Body of pancreas (tissue), 4 donors: ENCODE data around the gene ST6GAL1.

Source experiments
- POLR2A ChIP-seq, 3 donors: fragments of 450-650 bp; IDR thresholded peaks; one replicate each; pipeline ENCODE4 v1.6.1; 2016; ENCODE audit warnings: antibody characterized with exemption in 3 of 3, mild to moderate bottlenecking in 2 of 3
- TF ChIP-seq, protein P1 (sequence below), 7 experiments: fragments of 450-650 bp in 4 of 7; fragments of 200-600 bp in 3 of 7; sonication (generic) in 3 of 7; IDR thresholded peaks; one replicate each; pipeline ENCODE4 v1.5.1; 2016 to 2019; ENCODE audit warnings: antibody characterized with exemption in 7 of 7

DNA sequence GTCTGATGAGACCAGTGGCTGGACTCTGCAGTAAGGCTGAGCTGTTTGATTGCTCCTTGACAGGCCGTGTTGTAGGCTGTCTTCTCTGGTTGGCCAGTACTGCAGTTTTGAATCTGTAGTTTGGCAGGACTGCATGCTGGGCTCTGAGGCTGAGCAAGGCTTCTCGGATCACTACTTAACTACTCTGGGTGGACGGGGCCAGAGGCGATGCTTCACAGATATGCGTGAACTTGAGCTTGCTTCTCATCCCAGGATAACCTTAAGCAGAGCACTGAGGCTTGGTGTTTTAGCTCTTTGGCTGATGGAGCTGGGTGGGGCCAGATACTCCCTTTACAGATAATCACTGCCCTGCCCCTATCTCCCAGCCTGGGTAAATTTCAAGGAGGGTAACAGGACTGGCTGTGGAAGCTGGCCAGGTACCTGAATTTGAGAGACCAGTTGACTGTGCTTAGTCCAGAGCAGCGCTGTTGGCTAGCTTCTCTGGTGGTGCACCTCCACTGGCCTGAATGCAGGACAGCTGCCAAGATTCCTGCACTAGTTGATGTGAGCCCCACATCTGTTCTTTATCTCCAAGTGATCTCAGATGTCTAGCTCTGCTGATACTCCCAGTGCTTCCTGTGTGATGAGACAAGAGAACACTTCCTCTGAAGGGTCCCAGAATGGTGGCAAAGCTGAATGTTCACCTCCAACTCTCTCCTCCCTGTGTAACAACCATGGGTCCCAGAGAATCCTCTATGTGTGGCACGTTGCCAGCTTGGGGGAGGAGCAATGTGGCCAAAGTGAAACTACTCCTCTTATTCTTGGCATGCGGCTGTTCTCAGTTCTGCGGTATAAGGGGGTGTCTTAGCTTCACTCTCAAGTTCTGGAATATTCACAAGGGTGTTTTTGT lies 171.1 kb downstream of the ST6GAL1 start:
- TF ChIP-seq, protein P1, sequence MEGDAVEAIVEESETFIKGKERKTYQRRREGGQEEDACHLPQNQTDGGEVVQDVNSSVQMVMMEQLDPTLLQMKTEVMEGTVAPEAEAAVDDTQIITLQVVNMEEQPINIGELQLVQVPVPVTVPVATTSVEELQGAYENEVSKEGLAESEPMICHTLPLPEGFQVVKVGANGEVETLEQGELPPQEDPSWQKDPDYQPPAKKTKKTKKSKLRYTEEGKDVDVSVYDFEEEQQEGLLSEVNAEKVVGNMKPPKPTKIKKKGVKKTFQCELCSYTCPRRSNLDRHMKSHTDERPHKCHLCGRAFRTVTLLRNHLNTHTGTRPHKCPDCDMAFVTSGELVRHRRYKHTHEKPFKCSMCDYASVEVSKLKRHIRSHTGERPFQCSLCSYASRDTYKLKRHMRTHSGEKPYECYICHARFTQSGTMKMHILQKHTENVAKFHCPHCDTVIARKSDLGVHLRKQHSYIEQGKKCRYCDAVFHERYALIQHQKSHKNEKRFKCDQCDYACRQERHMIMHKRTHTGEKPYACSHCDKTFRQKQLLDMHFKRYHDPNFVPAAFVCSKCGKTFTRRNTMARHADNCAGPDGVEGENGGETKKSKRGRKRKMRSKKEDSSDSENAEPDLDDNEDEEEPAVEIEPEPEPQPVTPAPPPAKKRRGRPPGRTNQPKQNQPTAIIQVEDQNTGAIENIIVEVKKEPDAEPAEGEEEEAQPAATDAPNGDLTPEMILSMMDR (IDR thresholded peaks at IDR 0.05) = no peak
- no peak for TF ChIP-seq POLR2A (IDR thresholded peaks at IDR 0.05)
